ENCODE data around the gene EGLN1.
"Not testable (repeated sequence)": the region's sequence is repeated elsewhere in the genome, so short reads cannot be mapped to it uniquely, and the experiment has no call there.

EGLN1 gene

GRCh38 chr1:231421971-231422797, at the start of gene EGLN1:
EGLN1 (minus strand) TSS chr1:231422287; CDS start chr1:231421888, 399 bp downstream.
- peak; percentile 89 for DNase-seq

- DNase-seq, result not testable (repeated sequence)
Observed at GRCh38 chr1:231471500-231471899, 49.4 kb upstream of the EGLN1 start.

- not testable (repeated sequence) for DNase-seq
Observed at GRCh38 chr1:231471027-231471426, 48.9 kb upstream of the EGLN1 start.

- no peak for DNase-seq
Observed at GRCh38 chr1:231467986-231468385, 45.9 kb upstream of the EGLN1 start.

GRCh38 chr1:231465051-231465450, 43.0 kb upstream of the EGLN1 start:
- DNase-seq, result no peak

GRCh38 chr1:231463541-231463940, 41.5 kb upstream of the EGLN1 start:
- no peak for DNase-seq

GRCh38 chr1:231460614-231461013, 38.5 kb upstream of the EGLN1 start:
- DNase-seq, result no peak

GRCh38 chr1:231459438-231459837, 37.4 kb upstream of the EGLN1 start:
- not testable (repeated sequence) for DNase-seq

- not testable (repeated sequence) for DNase-seq
Observed at GRCh38 chr1:231457956-231458355, 35.9 kb upstream of the EGLN1 start.

GRCh38 chr1:231454133-231454532, 32.0 kb upstream of the EGLN1 start:
- not testable (repeated sequence) for DNase-seq

- no peak for DNase-seq
Observed at GRCh38 chr1:231446138-231446537, 24.1 kb upstream of the EGLN1 start.

- no peak for DNase-seq
Observed at GRCh38 chr1:231444059-231444458, 22.0 kb upstream of the EGLN1 start.

- no peak for DNase-seq
Observed at GRCh38 chr1:231443363-231443762, 21.3 kb upstream of the EGLN1 start.

- no peak for DNase-seq
Observed at GRCh38 chr1:231442735-231443134, 20.6 kb upstream of the EGLN1 start.

GRCh38 chr1:231432996-231433395, 10.9 kb upstream of the EGLN1 start:
- no peak for DNase-seq

- no peak for DNase-seq
Observed at GRCh38 chr1:231431665-231432415, 9.8 kb upstream of the EGLN1 start.

- DNase-seq, result not testable (repeated sequence)
Observed at GRCh38 chr1:231430678-231431352, 8.7 kb upstream of the EGLN1 start.

- no peak for DNase-seq
Observed at GRCh38 chr1:231428377-231428776, 6.3 kb upstream of the EGLN1 start.

- no peak for DNase-seq
Observed at GRCh38 chr1:231424950-231425805, 3.1 kb upstream of the EGLN1 start.

GRCh38 chr1:231423648-231424047, 1.6 kb upstream of the EGLN1 start:
- no peak for DNase-seq

- DNase-seq, result no peak
Observed at GRCh38 chr1:231422798-231423309, 767 bp upstream of the EGLN1 start.

- peak; percentile 18 for DNase-seq
Observed at GRCh38 chr1:231421546-231421970, 529 bp downstream of the EGLN1 start.

Measured in NCI-H2227 treated with DMSO at 0.1 percent for 48 hours (cell line).